ENCODE results near the gene SERGEF.

- no peak for TF ChIP-seq EP300 (IDR thresholded peaks at IDR 0.05; ENCODE audit: borderline replicate concordance in 1 of 2, control insufficient read depth in 1 of 2, low read depth in 2 of 2, low read length in 2 of 2)
- no peak for TF ChIP-seq BRCA1 (IDR thresholded peaks at IDR 0.05; ENCODE audit: low read depth, low read length)
- no peak for TF ChIP-seq CTCF (IDR thresholded peaks at IDR 0.05 in 2 of 3, conservative IDR thresholded peaks at IDR 0.05 in 1 of 3; ENCODE audit: control insufficient read depth in 2 of 3, extremely low read depth in 1 of 3, insufficient read depth in 1 of 3, low read depth in 3 of 3, low read length in 3 of 3)
- TF ChIP-seq SIN3A (IDR thresholded peaks at IDR 0.05; ENCODE audit: low read depth, low read length) = no peak
- no peak for TF ChIP-seq RAD21 (IDR thresholded peaks at IDR 0.05; ENCODE audit: insufficient read depth, low read depth, low read length)
- TF ChIP-seq SREBF2 (IDR thresholded peaks at IDR 0.05; ENCODE audit: low read length) = no peak
- no peak for TF ChIP-seq ZNF24 (IDR thresholded peaks at IDR 0.05)
- TF ChIP-seq NKRF (conservative IDR thresholded peaks at IDR 0.05) = no peak
- TF ChIP-seq EZH2 (IDR thresholded peaks at IDR 0.05; ENCODE audit: borderline replicate concordance, control insufficient read depth, low read depth, low read length) = no peak
- no peak for TF ChIP-seq ATF2 (IDR thresholded peaks at IDR 0.05; ENCODE audit: low read length)
- TF ChIP-seq ZZZ3 (IDR thresholded peaks at IDR 0.05; ENCODE audit: control insufficient read depth, insufficient read length, low read depth) = no peak
- no peak for TF ChIP-seq SP1 (IDR thresholded peaks at IDR 0.05; ENCODE audit: low read depth, low read length)
Measured at GRCh38 chr11:17867341-17867740, 145.5 kb downstream of the SERGEF start.
